Neural cell (in vitro differentiated cells): ENCODE results near the gene CHL1. TPM values are rescaled to one million over a fixed set of nuclear protein-coding genes. Genes with fewer than 3 reads are reported as not detected.

Experiments used
- H2AFZ ChIP-seq: fragments of 200-600, 300-800 bp; sonication (generic), shearing (Covaris generic); 2 replicates; pipeline ENCODE4 v1.6.0; 2014; ENCODE audit warnings: low read depth, mild to moderate bottlenecking, antibody characterized with exemption, low read length, moderate library complexity
- H3F3A ChIP-seq: fragments of 200-600 bp; shearing (Covaris generic); 2 replicates; pipeline ENCODE4 v1.6.1; 2016; ENCODE audit warnings: mild to moderate bottlenecking, moderate library complexity, mixed read lengths, antibody characterized with exemption, low read length; ENCODE audit not compliant: insufficient read depth, poor library complexity, severe bottlenecking
- H3K27ac ChIP-seq: fragments of 200-600, 300-800 bp; sonication (generic), shearing (Covaris generic); 2 replicates; pipeline ENCODE4 v1.5.1; 2014; ENCODE audit warnings: mild to moderate bottlenecking, low read length, moderate library complexity
- H3K27me3 ChIP-seq: fragments of 300-800, 200-600 bp; sonication (generic), shearing (Covaris generic); 2 replicates; pipeline ENCODE4 v1.6.0; 2014; ENCODE audit warnings: mild to moderate bottlenecking, low read depth, low read length, moderate library complexity; ENCODE audit not compliant: insufficient read depth
- H3K36me3 ChIP-seq: fragments of 300-800, 200-600 bp; sonication (generic), shearing (Covaris generic); 2 replicates; pipeline ENCODE4 v1.5.1; 2014; ENCODE audit warnings: mild to moderate bottlenecking, antibody characterized with exemption, low read length, moderate library complexity; ENCODE audit not compliant: insufficient read depth
- H3K4me2 ChIP-seq: fragments of 300-800, 200-600 bp; sonication (generic), shearing (Covaris generic); 2 replicates; pipeline ENCODE4 v1.6.0; 2014; ENCODE audit warnings: mild to moderate bottlenecking, low read length
- H3K4me3 ChIP-seq: fragments of 300-800, 200-600 bp; sonication (generic), shearing (Covaris generic); 2 replicates; pipeline ENCODE4 v1.5.1; 2014; ENCODE audit warnings: mild to moderate bottlenecking, low read length, moderate library complexity
- H3K79me2 ChIP-seq: fragments of 200-600 bp; shearing (Covaris generic); replicated peaks from 2 replicates; pipeline ENCODE4 v1.6.0; 2014; ENCODE audit warnings: mild to moderate bottlenecking, low read length, moderate library complexity; ENCODE audit not compliant: insufficient read depth
- H3K9ac ChIP-seq: fragments of 300-800, 200-600 bp; sonication (generic), shearing (Covaris generic); 2 replicates; pipeline ENCODE4 v1.6.1; 2016; ENCODE audit warnings: mild to moderate bottlenecking, low read length, mixed read lengths
- H3K9me2 ChIP-seq: fragments of 200-600 bp; shearing (Covaris generic); 2 replicates; pipeline ENCODE4 v1.6.1; 2016; ENCODE audit warnings: mild to moderate bottlenecking, low read length, mixed read lengths; ENCODE audit not compliant: insufficient read depth
- H3K9me3 ChIP-seq: fragments of 200-600, 300-800 bp; sonication (generic), shearing (Covaris generic); 2 replicates; pipeline ENCODE4 v1.6.1; 2016; ENCODE audit warnings: mild to moderate bottlenecking, mixed run types, low read length, moderate library complexity, mixed read lengths
- H4K20me1 ChIP-seq: fragments of 200-600 bp; shearing (Covaris generic); 2 replicates; pipeline ENCODE4 v1.6.1; 2016; ENCODE audit warnings: mild to moderate bottlenecking, mixed run types; ENCODE audit not compliant: insufficient read depth
- EP300 ChIP-seq: fragments of 450-650 bp; conservative IDR thresholded peaks from 2 replicates; pipeline ENCODE4 v1.6.1; 2014; ENCODE audit warnings: antibody characterized with exemption, mild to moderate bottlenecking, moderate library complexity; ENCODE audit not compliant: poor library complexity, severe bottlenecking
- EZH2 ChIP-seq: fragments of 200-600, 300-800 bp; shearing (Covaris generic), sonication (generic); IDR thresholded peaks from 2 replicates; pipeline ENCODE4 v1.6.1; 2014; ENCODE audit warnings: antibody characterized with exemption, low read length, borderline replicate concordance, mild to moderate bottlenecking; ENCODE audit not compliant: insufficient read depth, poor library complexity, severe bottlenecking
- MXI1 ChIP-seq: fragments of 450-650 bp; conservative IDR thresholded peaks from 2 replicates; pipeline ENCODE4 v1.6.1; 2014; ENCODE audit warnings: antibody characterized with exemption, mild to moderate bottlenecking; ENCODE audit not compliant: poor library complexity, severe bottlenecking
- POLR2AphosphoS5 ChIP-seq: IDR thresholded peaks from 2 replicates; pipeline ENCODE4 v1.6.1; 2012
- RAD21 ChIP-seq: fragments of 450-650 bp; conservative IDR thresholded peaks from 2 replicates; pipeline ENCODE4 v1.6.1; 2014; ENCODE audit warnings: antibody characterized with exemption, mild to moderate bottlenecking, moderate library complexity
- SMC3 ChIP-seq: fragments of 450-650 bp; conservative IDR thresholded peaks from 2 replicates; pipeline ENCODE4 v1.6.1; 2014; ENCODE audit warnings: antibody characterized with exemption, mild to moderate bottlenecking, moderate library complexity; ENCODE audit not compliant: poor library complexity
- TAF1 ChIP-seq: IDR thresholded peaks from 2 replicates; pipeline ENCODE4 v1.6.1; 2012; ENCODE audit warnings: low read depth
- polyA plus RNA-seq: library from polyadenylated mRNA; depleted of rRNA; stranded (reverse); fragments of >200 nt; gene quantifications from 2 replicates; pipeline ENCODE4 v1.2.3, GENCODE V29; 2014
- TF ChIP-seq, protein P1 (sequence below): fragments of 450-650 bp; IDR thresholded peaks from 2 replicates; pipeline ENCODE4 v1.5.1; 2014; ENCODE audit warnings: antibody characterized with exemption, mild to moderate bottlenecking, moderate library complexity; ENCODE audit not compliant: poor library complexity, severe bottlenecking
- TF ChIP-seq, protein P2 (sequence below): IDR thresholded peaks from 2 replicates; pipeline ENCODE4 v1.6.1; 2012; ENCODE audit warnings: borderline replicate concordance

CHL1 gene
- polyA plus RNA-seq, 1 donor from 2014 or later = 199 TPM

- no peak overlapping the region for H2AFZ ChIP-seq
- no peaks in the 10 kb centered on the region for H3F3A ChIP-seq
- no peaks in the 10 kb centered on the region for H3K36me3 ChIP-seq
- peak overlapping the region; percentile 34 for H3K4me2 ChIP-seq
- TF ChIP-seq EP300 (peak; percentile 81), POLR2AphosphoS5 (peak; percentile 57), TAF1 (no peak), EZH2 (no peak), RAD21 (no peak), MXI1 (no peak), SMC3 (peak; percentile 29)
- TF ChIP-seq, protein P1, sequence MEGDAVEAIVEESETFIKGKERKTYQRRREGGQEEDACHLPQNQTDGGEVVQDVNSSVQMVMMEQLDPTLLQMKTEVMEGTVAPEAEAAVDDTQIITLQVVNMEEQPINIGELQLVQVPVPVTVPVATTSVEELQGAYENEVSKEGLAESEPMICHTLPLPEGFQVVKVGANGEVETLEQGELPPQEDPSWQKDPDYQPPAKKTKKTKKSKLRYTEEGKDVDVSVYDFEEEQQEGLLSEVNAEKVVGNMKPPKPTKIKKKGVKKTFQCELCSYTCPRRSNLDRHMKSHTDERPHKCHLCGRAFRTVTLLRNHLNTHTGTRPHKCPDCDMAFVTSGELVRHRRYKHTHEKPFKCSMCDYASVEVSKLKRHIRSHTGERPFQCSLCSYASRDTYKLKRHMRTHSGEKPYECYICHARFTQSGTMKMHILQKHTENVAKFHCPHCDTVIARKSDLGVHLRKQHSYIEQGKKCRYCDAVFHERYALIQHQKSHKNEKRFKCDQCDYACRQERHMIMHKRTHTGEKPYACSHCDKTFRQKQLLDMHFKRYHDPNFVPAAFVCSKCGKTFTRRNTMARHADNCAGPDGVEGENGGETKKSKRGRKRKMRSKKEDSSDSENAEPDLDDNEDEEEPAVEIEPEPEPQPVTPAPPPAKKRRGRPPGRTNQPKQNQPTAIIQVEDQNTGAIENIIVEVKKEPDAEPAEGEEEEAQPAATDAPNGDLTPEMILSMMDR = no peak
- TF ChIP-seq, protein P2, sequence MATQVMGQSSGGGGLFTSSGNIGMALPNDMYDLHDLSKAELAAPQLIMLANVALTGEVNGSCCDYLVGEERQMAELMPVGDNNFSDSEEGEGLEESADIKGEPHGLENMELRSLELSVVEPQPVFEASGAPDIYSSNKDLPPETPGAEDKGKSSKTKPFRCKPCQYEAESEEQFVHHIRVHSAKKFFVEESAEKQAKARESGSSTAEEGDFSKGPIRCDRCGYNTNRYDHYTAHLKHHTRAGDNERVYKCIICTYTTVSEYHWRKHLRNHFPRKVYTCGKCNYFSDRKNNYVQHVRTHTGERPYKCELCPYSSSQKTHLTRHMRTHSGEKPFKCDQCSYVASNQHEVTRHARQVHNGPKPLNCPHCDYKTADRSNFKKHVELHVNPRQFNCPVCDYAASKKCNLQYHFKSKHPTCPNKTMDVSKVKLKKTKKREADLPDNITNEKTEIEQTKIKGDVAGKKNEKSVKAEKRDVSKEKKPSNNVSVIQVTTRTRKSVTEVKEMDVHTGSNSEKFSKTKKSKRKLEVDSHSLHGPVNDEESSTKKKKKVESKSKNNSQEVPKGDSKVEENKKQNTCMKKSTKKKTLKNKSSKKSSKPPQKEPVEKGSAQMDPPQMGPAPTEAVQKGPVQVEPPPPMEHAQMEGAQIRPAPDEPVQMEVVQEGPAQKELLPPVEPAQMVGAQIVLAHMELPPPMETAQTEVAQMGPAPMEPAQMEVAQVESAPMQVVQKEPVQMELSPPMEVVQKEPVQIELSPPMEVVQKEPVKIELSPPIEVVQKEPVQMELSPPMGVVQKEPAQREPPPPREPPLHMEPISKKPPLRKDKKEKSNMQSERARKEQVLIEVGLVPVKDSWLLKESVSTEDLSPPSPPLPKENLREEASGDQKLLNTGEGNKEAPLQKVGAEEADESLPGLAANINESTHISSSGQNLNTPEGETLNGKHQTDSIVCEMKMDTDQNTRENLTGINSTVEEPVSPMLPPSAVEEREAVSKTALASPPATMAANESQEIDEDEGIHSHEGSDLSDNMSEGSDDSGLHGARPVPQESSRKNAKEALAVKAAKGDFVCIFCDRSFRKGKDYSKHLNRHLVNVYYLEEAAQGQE = peak; percentile 98
- H3K9me3 ChIP-seq = no peaks in the 10 kb centered on the region
- H3K9me2 ChIP-seq = no peaks in the 10 kb centered on the region
- peak overlapping the region; percentile 18 for H3K9ac ChIP-seq
- H3K27me3 ChIP-seq = no peaks in the 10 kb centered on the region
- peaks cover 46% of the 10 kb centered on the region for H3K79me2 ChIP-seq
- H4K20me1 ChIP-seq = no peaks in the 10 kb centered on the region
- peak overlapping the region; percentile 76 for H3K27ac ChIP-seq
- H3K4me3 ChIP-seq = peak overlapping the region; percentile 47
Observed at GRCh38 chr3:204102-204501, 7.5 kb downstream of the CHL1 start.

GRCh38 chr3:207973-208372 is 11.4 kb downstream of the CHL1 start:
- TF ChIP-seq POLR2AphosphoS5 = no peak
- TF ChIP-seq, protein P1 = peak; percentile 32
- Histone ChIP-seq H3K4me3 (no peak overlapping the region), H4K20me1 (no peaks in the 10 kb centered on the region), H3K4me2 (no peak overlapping the region), H3K27me3 (no peaks in the 10 kb centered on the region), H3K36me3 (no peaks in the 10 kb centered on the region), H3K9ac (no peak overlapping the region), H3K27ac (no peak overlapping the region), H3K9me3 (no peaks in the 10 kb centered on the region), H3F3A (peaks cover 1% of the 10 kb centered on the region), H3K79me2 (peaks cover 24% of the 10 kb centered on the region), H3K9me2 (no peaks in the 10 kb centered on the region), H2AFZ (no peak overlapping the region)
